Effector memory CD8-positive, alpha-beta T cell (primary cell): ENCODE data around the gene ANKRD2.
A peak's percentile ranks its signal among the peaks of the same experiment; 100 is the strongest.
"Not testable (repeated sequence)": the region's sequence is repeated elsewhere in the genome, so short reads cannot be mapped to it uniquely, and the experiment has no call there.

Experiments used
- ATAC-seq: fragments of 150-1000 bp; cut with Tn5 transposase; replicated peaks from 2 replicates; pipeline ENCODE4 v1.10.0; 2021; ENCODE audit warnings: mild to moderate bottlenecking, moderate library complexity
- DNase-seq, 3 experiments: peaks; one replicate each; pipeline ENCODE4 v3.0.0; 2021
- H3K27ac Mint-ChIP-seq, 2 donors: one replicate each; pipeline ENCODE4 v1.8.0; 2022; ENCODE audit warnings: mild to moderate bottlenecking in 2 of 2, mixed read lengths in 2 of 2, moderate library complexity in 2 of 2
- H3K27me3 Mint-ChIP-seq, 2 donors: one replicate each; pipeline ENCODE4 v1.8.0; 2022; ENCODE audit warnings: mixed read lengths in 2 of 2
- H3K36me3 Mint-ChIP-seq: one replicate; pipeline ENCODE4 v1.8.0; 2022; ENCODE audit warnings: mild to moderate bottlenecking, moderate library complexity, mixed read lengths; ENCODE audit not compliant: insufficient read depth
- H3K4me1 Mint-ChIP-seq, 2 donors: one replicate each; pipeline ENCODE4 v1.8.0; 2022; ENCODE audit warnings: low read depth in 2 of 2, mixed read lengths in 2 of 2
- H3K4me3 Mint-ChIP-seq, 2 donors: one replicate each; pipeline ENCODE4 v1.8.0; 2022; ENCODE audit warnings: mild to moderate bottlenecking in 2 of 2, mixed read lengths in 2 of 2, moderate library complexity in 2 of 2
- H3K9me3 Mint-ChIP-seq, 2 donors: one replicate each; pipeline ENCODE4 v1.8.0; 2022; ENCODE audit warnings: mixed read lengths in 2 of 2

The ANKRD2 gene

DNA sequence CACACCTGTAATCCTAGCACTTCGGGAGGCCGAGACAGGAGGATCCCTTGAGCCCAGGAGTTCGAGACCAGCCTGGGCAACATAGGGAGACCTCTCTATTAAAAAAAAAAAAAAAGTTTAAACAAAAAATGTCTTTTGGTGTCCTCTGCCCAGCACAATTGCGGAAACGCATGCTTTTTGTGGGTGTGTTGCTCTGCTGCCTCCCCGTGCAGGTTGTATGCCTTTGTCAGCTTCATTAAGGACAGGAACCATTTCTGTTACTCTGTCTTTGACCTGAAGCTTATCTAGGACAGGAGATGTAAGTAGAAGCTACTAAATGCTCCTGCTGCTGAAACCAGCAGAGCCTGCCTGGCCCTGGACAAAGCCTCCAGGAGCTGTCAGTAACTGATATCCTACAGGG lies 21.3 kb upstream of the ANKRD2 start:
- DNase-seq (no peak), ATAC-seq (no peak)
- Mint-ChIP-seq H3K4me1 (peaks cover 0 to 4% of the 10 kb centered on the region in 2 donors), H3K27me3 (peaks cover 5 to 6% of the 10 kb centered on the region in 2 donors), H3K27ac (no peak overlapping the region), H3K4me3 (no peak overlapping the region), H3K9me3 (no peaks in the 10 kb centered on the region), H3K36me3 (peaks cover 2% of the 10 kb centered on the region)

DNA sequence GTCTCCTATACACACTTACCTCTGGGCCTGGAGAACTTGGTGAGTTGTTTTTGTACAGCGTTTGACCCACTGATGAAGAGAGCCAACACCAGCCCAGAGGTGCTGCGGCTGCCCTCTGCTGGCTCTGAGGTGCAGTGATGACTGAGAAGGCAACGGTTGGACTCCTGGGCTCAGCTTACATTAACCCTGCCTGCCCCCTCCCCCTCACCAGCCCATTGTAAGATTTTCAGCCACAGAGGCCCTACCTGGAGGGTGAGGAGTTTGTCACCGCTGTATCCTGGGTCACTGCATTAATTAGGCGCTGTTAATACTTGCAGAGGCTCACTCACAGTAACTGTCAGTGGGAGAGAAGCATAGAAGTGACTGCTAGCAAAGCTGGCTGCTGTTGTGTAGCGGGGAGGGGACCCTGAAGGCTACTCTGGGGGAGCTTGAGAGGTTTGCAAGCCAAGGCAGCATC lies 19.0 kb upstream of the ANKRD2 start:
- Mint-ChIP-seq H3K4me3 (no peak overlapping the region), H3K27me3 (no peaks in the 10 kb centered on the region), H3K27ac (peak overlapping the region in 1 of 2 donors; percentile 24), H3K4me1 (peaks cover 0 to 2% of the 10 kb centered on the region in 2 donors), H3K36me3 (peaks cover 2% of the 10 kb centered on the region), H3K9me3 (no peaks in the 10 kb centered on the region)
- peak; percentile 85 for ATAC-seq
- DNase-seq = peak; percentile 35 to 44 (median 42)

DNA sequence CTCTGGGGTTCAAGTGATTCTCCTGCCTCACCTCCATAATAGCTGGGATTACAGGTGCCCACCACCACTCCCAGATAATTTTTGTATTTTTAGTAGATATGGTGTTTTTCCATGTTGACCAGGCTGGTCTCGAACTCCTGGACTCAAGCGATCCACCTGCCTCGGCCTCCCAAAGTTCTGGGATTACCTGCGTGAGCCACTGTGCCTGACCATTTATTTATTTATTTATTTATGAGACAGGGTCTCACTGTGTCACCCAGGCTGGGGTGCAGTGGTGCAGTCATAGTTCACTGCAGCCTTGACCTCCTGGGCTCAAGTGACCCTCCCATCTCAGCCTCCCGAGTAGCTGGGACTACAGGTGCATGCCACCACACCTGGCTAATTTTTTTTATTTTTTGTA lies 18.2 kb upstream of the ANKRD2 start:
- H3K36me3 Mint-ChIP-seq = not testable (repeated sequence)

DNA sequence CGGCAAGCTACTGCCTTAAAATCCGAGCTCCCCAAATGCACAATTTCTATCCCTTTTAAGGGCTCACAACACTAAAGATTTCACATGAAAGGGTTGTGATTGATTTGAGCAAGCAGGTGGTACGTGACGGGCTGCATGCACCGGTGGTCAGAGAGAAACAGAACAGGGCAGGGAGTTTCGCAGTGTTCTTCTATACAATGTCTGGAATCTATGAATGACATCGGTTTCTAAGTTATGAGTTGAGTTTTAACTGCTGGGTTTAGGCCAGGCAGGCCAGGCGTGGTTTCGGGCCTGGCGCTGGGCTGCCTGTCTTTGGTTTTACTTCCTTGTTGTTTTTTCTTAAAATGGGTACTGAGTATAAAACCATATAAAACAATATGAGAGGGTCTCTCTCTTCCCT lies 17.0 kb upstream of the ANKRD2 start:
- H3K27me3 Mint-ChIP-seq, H3K4me3 Mint-ChIP-seq, H3K27ac Mint-ChIP-seq, DNase-seq, H3K4me1 Mint-ChIP-seq, ATAC-seq, H3K9me3 Mint-ChIP-seq, H3K36me3 Mint-ChIP-seq: not testable (repeated sequence)

More for the DNA sequence above, 18.2 kb upstream of the ANKRD2 start:
- ATAC-seq, H3K4me1 Mint-ChIP-seq, DNase-seq, H3K9me3 Mint-ChIP-seq, H3K27ac Mint-ChIP-seq, H3K4me3 Mint-ChIP-seq, H3K27me3 Mint-ChIP-seq: not testable (repeated sequence)

DNA sequence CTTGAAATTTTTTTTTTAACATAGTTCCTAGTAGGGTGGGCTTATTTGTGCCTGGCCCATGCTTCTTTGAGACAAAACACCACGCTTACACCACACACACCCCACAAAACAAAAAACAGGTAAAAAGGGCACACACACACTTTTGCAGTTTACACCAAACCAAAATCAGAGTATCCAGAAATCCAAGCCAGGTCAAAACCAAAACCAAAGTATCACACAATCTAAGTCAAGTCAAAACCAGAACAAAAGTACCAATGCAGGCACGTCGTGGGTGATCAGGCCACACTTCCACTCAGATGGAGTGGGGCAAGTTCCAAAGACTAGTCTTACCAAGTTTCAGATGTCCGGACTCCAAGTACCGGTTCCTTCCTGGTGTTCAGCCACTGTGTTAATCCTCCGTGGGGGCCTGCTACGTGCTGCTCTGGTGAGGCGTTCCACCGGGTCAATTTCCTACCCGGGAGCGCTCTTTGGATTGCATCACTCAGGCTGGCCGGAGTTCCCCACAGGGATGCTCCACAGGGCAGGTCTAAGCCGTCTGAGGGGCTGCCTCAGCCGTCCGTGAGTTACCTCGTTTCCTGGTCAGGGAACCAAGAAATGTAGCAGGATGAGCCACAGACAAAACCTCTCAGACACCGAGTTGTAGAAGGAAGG lies 11.7 kb upstream of the ANKRD2 start:
- H3K4me3 Mint-ChIP-seq, H3K27me3 Mint-ChIP-seq: not testable (repeated sequence)

DNA sequence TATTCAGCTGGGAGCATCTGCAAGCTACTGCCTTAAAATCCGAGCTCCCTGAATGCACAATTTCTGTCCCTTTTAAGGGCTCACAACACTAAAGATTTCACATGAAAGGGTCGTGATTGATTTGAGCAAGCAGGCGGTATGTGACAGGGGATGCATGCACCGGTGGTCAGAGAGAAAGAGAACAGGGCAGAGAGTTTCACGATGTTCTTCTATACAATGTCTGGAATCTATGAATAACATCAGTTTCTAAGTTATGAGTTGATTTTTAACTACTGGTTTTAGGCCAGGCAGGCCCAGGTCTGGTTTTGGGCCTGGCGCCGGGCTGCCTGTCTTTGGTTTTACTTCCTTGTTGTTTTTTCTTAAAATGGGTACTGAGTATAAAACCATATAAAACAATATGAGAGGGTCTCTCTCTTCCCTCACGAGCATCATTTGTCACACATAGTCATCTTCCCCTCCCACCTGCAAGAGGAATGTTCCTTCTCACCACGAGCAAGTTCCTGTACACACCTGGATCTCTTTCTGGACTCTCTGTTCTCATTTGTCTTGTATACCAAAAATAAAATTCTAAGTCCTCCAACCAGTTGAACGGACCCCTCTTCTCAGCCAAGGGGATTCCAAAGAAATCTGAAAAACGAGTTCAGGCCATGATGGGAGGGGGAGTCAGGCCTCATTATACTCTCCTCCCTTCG lies 11.0 kb upstream of the ANKRD2 start:
- H3K36me3 Mint-ChIP-seq, H3K4me1 Mint-ChIP-seq, ATAC-seq, H3K27me3 Mint-ChIP-seq, H3K4me3 Mint-ChIP-seq, H3K9me3 Mint-ChIP-seq, DNase-seq: not testable (repeated sequence)
- peak overlapping the region in 1 of 2 donors; percentile 36 for H3K27ac Mint-ChIP-seq

More for the DNA sequence above, 11.7 kb upstream of the ANKRD2 start:
- not testable (repeated sequence) for DNase-seq, H3K9me3 Mint-ChIP-seq, H3K4me1 Mint-ChIP-seq, ATAC-seq, H3K36me3 Mint-ChIP-seq
- H3K27ac Mint-ChIP-seq = peak overlapping the region in 1 of 2 donors; percentile 36

DNA sequence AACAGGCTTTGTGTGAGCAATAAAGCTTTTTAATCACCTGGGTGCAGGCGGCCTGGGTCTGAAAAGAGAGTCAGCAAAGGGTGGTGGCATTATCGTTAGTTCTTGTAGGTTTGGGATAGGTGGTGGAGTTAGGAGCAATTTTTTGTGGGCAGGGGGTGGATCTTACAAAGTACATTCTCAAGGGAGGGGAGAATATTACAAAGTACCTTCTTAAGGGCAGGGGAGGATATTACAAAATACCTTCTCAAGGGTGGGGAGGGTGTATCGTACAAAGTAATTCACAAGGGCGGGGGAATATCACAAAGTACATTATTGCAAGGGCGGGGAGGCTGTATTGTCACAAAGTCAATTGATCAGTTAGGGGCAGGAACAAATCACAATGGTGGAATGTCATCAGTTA lies 10.2 kb upstream of the ANKRD2 start:
- H3K36me3 Mint-ChIP-seq, H3K9me3 Mint-ChIP-seq, ATAC-seq, H3K4me3 Mint-ChIP-seq, H3K27me3 Mint-ChIP-seq, H3K27ac Mint-ChIP-seq, DNase-seq, H3K4me1 Mint-ChIP-seq: not testable (repeated sequence)

DNA sequence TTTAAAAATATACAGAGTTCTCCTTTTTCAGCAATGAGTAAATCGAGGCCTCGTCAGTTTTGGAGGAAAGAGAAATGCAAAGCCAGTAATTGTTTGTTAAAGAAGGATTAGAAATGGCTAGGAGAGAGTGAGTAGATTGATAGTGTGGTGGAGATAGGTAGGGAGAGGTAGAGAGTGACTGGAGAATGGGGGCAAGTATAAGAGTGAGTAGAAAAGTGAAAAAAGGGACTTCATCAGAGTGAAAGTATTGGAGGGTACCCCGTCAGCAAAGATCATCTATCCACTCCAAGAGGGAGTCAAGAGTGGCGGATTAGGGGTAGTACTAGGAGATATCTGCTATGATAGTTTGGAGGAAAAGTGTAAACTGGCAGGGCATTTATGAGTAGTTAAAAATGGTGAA lies 9.2 kb upstream of the ANKRD2 start:
- no peaks in the 10 kb centered on the region for H3K4me1 Mint-ChIP-seq
- DNase-seq = no peak
- no peak for ATAC-seq
- no peak overlapping the region for H3K27ac Mint-ChIP-seq
- H3K9me3 Mint-ChIP-seq = no peaks in the 10 kb centered on the region
- no peak overlapping the region for H3K4me3 Mint-ChIP-seq
- no peaks in the 10 kb centered on the region for H3K27me3 Mint-ChIP-seq
- H3K36me3 Mint-ChIP-seq = peaks cover 4% of the 10 kb centered on the region

DNA sequence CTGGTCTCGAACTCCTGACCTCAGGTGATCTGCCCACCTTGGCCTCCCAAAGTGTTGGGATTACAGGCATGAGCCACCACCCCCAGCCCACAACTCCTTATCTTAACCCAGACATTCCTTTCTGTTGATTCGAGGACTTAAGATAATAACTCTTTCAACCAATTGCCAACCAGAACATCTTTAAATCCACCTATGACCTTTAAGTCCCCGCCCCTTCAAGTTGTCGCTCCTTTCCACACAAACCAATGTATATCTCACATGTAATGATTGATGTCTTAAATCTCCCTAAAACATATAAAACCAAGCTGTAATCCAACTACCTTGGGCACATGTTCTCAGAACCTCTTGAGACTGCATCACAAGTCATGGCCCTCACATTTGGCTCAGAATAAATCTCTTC lies 7.8 kb upstream of the ANKRD2 start:
- ATAC-seq = no peak
- no peak overlapping the region for H3K27ac Mint-ChIP-seq
- no peaks in the 10 kb centered on the region for H3K4me1 Mint-ChIP-seq

DNA sequence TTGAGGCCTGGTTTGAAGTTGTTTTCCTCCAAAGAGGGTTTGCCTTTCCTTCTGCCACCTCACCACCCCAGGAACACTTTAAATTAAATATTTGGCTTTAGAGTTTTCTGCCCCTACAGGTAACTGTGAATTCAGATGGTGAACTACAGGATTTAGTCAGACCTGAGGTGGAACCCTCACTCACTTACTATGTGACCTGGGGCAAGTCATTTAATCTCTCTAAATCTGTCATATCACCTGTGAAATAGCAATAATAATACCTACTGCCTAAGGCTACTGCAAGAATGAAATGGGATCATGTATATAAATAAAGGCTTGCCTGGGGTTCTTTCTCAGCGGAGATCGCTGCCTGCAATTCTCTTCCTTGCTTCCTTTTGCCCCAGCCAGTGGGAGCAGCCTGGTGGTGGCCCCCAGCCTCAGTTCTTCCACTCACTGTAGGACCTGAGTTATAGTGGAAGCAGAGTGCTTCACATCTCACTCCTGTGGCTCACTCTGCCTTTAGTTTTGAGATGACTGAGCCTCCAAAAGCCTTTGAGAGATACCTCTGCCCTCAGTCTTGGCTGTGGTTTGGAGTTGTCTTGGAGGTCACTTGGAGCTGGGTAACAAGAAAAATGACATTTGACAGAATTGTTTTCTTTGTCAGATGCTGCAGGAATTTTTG lies 6.1 kb upstream of the ANKRD2 start:
- peaks cover 4% of the 10 kb centered on the region for H3K36me3 Mint-ChIP-seq
- no peaks in the 10 kb centered on the region for H3K9me3 Mint-ChIP-seq
- H3K27ac Mint-ChIP-seq = no peak overlapping the region
- ATAC-seq (no peak), DNase-seq (no peak)
- no peaks in the 10 kb centered on the region for H3K27me3 Mint-ChIP-seq
- no peaks in the 10 kb centered on the region for H3K4me1 Mint-ChIP-seq
- H3K4me3 Mint-ChIP-seq = no peak overlapping the region

More for the DNA sequence above, 7.8 kb upstream of the ANKRD2 start:
- H3K36me3 Mint-ChIP-seq = peaks cover 4% of the 10 kb centered on the region
- DNase-seq = no peak
- no peaks in the 10 kb centered on the region for H3K27me3 Mint-ChIP-seq
- H3K9me3 Mint-ChIP-seq = no peaks in the 10 kb centered on the region
- no peak overlapping the region for H3K4me3 Mint-ChIP-seq

DNA sequence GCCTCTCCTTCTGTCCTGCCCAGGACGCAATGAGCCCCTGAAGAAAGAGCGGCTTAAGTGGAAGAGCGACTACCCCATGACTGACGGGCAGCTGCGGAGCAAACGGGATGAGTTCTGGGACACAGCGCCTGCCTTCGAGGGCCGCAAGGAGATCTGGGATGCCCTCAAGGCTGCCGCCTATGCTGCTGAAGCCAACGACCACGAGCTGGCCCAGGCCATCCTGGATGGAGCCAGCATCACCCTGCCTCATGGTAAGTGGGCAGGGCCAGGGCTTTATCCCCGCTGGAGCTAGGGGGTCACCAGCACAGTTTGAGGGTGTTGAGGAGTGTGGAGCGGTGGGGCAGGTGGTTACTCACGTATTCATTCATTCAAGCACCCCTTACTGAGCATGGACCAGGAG lies 4.7 kb upstream of the ANKRD2 start:
- H3K4me3 Mint-ChIP-seq = no peak overlapping the region
- no peaks in the 10 kb centered on the region for H3K9me3 Mint-ChIP-seq
- no peaks in the 10 kb centered on the region for H3K4me1 Mint-ChIP-seq
- ATAC-seq (no peak), DNase-seq (no peak)
- peaks cover 4% of the 10 kb centered on the region for H3K36me3 Mint-ChIP-seq
- no peak overlapping the region for H3K27ac Mint-ChIP-seq
- no peaks in the 10 kb centered on the region for H3K27me3 Mint-ChIP-seq

DNA sequence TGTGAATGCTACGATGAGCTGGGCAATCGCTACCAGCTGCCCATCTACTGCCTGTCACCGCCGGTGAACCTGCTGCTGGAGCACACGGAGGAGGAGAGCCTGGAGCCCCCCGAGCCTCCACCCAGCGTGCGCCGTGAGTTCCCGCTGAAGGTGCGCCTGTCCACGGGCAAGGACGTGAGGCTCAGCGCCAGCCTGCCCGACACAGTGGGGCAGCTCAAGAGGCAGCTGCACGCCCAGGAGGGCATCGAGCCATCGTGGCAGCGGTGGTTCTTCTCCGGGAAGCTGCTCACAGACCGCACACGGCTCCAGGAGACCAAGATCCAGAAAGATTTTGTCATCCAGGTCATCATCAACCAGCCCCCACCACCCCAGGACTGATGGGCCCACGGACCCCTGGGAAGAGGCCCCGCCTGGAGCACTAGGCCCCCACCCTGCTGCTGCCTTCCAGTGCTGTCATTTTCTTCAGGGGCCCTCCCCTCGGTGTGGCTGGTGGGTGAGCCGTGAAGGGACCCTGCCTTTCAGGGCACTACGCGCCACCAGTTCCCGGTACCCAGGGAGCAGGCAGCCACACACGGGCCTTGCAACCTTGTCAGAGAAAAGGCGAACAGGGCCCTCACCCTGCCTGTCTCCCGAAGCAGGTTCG lies 2.3 kb upstream of the ANKRD2 start:
- H3K27me3 Mint-ChIP-seq = no peaks in the 10 kb centered on the region
- ATAC-seq = no peak
- DNase-seq = no peak
- H3K27ac Mint-ChIP-seq = no peak overlapping the region
- no peaks in the 10 kb centered on the region for H3K4me1 Mint-ChIP-seq
- peaks cover 4% of the 10 kb centered on the region for H3K36me3 Mint-ChIP-seq
- no peaks in the 10 kb centered on the region for H3K9me3 Mint-ChIP-seq
- no peak overlapping the region for H3K4me3 Mint-ChIP-seq

DNA sequence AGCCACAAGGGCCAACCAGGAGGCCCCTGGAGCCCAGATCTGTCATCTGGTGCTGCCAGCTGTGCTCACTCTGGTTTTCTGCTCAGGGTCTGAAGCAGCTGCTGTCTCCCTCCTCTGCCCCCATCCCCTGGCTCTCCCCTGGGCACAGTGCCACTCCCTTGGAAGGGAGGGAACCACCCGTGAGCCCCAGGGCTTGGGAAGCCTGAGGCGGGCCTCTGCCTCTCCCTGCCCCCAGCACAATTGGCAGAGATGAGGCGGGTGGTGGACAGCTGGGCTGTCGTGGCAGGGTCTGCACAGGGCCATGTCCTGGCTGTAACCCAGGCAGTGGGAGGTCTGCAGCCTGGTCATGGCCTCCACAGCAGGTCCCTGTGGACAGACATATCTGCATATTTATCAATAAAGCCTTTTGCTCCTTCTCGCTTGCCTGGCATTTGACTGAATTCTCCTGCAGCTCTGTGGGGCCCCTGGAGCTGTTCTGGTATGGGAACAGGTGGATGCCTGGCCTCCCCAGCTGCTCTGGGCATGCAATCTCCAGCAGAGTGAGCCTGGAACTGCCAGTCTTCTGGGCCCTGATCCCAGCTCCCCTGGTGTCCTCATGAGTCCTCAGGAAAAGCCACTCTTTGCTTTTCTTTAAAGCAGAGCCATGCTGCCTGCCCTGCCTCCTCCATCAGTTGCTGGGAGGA lies 1.6 kb upstream of the ANKRD2 start:
- Mint-ChIP-seq H3K4me3 (no peak overlapping the region), H3K27ac (no peak overlapping the region), H3K27me3 (no peaks in the 10 kb centered on the region), H3K36me3 (peaks cover 4% of the 10 kb centered on the region), H3K9me3 (no peaks in the 10 kb centered on the region), H3K4me1 (no peaks in the 10 kb centered on the region)
- ATAC-seq (no peak), DNase-seq (no peak)
